NB4 (cell line): ENCODE measurements around the gene MOXD1.
"Not testable (repeated sequence)": the region's sequence is repeated elsewhere in the genome, so short reads cannot be mapped to it uniquely, and the experiment has no call there.

Experiments used
- DNase-seq: peaks from one replicate; pipeline ENCODE4 v3.0.0; 2010; ENCODE audit warnings: low read depth
- H3K4me3 ChIP-seq: one replicate; pipeline ENCODE4 v1.5.1; 2011; ENCODE audit warnings: mild to moderate bottlenecking, low read depth, low read length, moderate library complexity
- CTCF ChIP-seq: IDR thresholded peaks from one replicate; pipeline ENCODE4 v1.5.1; 2012; ENCODE audit warnings: low read depth, low read length
- MAX ChIP-seq: IDR thresholded peaks from 2 replicates; pipeline ENCODE4 v1.6.1; 2011; ENCODE audit warnings: low read depth, low read length
- MYC ChIP-seq: IDR thresholded peaks from 2 replicates; pipeline ENCODE4 v1.6.1; 2011; ENCODE audit warnings: low read depth, low read length
- POLR2A ChIP-seq: IDR thresholded peaks from 2 replicates; pipeline ENCODE4 v1.6.1; 2011; ENCODE audit warnings: mild to moderate bottlenecking; ENCODE audit not compliant: insufficient read length; ENCODE audit errors: extremely low read depth

Gene MOXD1

GRCh38 chr6:132282696-132283095, 118.6 kb downstream of the MOXD1 start:
- no peak for DNase-seq
- TF ChIP-seq CTCF (no peak), POLR2A (no peak), MAX (no peak), MYC (no peak)
- H3K4me3 ChIP-seq: no peak overlapping the region

- TF ChIP-seq POLR2A (no peak), MYC (no peak), CTCF (no peak), MAX (no peak)
- H3K4me3 ChIP-seq: no peak overlapping the region
- DNase-seq: no peak
These were observed 120.8 kb downstream of the MOXD1 start for GRCh38 chr6:132280436-132280835.

- DNase-seq: peak; percentile 73
- peak overlapping the region; percentile 47 for H3K4me3 ChIP-seq
- TF ChIP-seq MYC (no peak), MAX (no peak), POLR2A (no peak), CTCF (peak; percentile 67)
These were observed 121.6 kb downstream of the MOXD1 start for GRCh38 chr6:132279592-132280139.

GRCh38 chr6:132275066-132275970, 126.0 kb downstream of the MOXD1 start:
- no peak for DNase-seq
- no peak overlapping the region for H3K4me3 ChIP-seq
- TF ChIP-seq MAX (no peak), POLR2A (no peak), MYC (no peak), CTCF (no peak)

GRCh38 chr6:132272776-132273175, 128.5 kb downstream of the MOXD1 start:
- TF ChIP-seq POLR2A: no peak
- DNase-seq: no peak

GRCh38 chr6:132270726-132271402, 130.4 kb downstream of the MOXD1 start:
- no peak for DNase-seq
- TF ChIP-seq CTCF (no peak), MYC (no peak), POLR2A (no peak), MAX (no peak)
- H3K4me3 ChIP-seq: no peak overlapping the region

More at GRCh38 chr6:132272776-132273175, 128.5 kb downstream of the MOXD1 start:
- H3K4me3 ChIP-seq: no peak overlapping the region

GRCh38 chr6:132268666-132269065, 132.6 kb downstream of the MOXD1 start:
- not testable (repeated sequence) for H3K4me3 ChIP-seq

More at GRCh38 chr6:132268666-132269065, 132.6 kb downstream of the MOXD1 start:
- DNase-seq: not testable (repeated sequence)
